Astrocyte of the cerebellum (primary cell): ENCODE data around the gene TRAF1.

Experiments
- DNase-seq: peaks from one replicate; pipeline ENCODE4 v3.0.0-alpha.2; 2011; ENCODE audit warnings: low read depth
- H3K4me3 ChIP-seq: 2 replicates; pipeline ENCODE4 v1.5.1; 2011; ENCODE audit warnings: mild to moderate bottlenecking, low read depth, low read length, moderate library complexity
- CTCF ChIP-seq: IDR thresholded peaks from 2 replicates; pipeline ENCODE4 v1.5.1; 2012; ENCODE audit warnings: low read length, low read depth, moderate library complexity, mild to moderate bottlenecking; ENCODE audit errors: missing control alignments
- in situ Hi-C: cut with HindIII; loops from 2 replicates; pipeline ENCODE4 v1.10.0; 2017; ENCODE audit warnings: low sequenced_read_pairs

Gene TRAF1

GRCh38 chr9:120870206-120870605, 56.4 kb downstream of the TRAF1 start:
- no peak overlapping the region for H3K4me3 ChIP-seq
- in situ Hi-C loops: no loop called here
- DNase-seq: no peak
- no peak for TF ChIP-seq CTCF

GRCh38 chr9:120869726-120870125, 56.9 kb downstream of the TRAF1 start:
- no peak for DNase-seq
- no peak overlapping the region for H3K4me3 ChIP-seq
- in situ Hi-C loops: no loop called here
- TF ChIP-seq CTCF: no peak

- in situ Hi-C loops: no loop called here
Measured at GRCh38 chr9:120869360-120869687, 57.3 kb downstream of the TRAF1 start.

GRCh38 chr9:120868676-120869359, 57.8 kb downstream of the TRAF1 start:
- H3K4me3 ChIP-seq: peak overlapping the region; percentile 47
- TF ChIP-seq CTCF: peak; percentile 56
- in situ Hi-C loops: no loop called here
- peak; percentile 57 for DNase-seq

More at GRCh38 chr9:120869360-120869687, 57.3 kb downstream of the TRAF1 start:
- TF ChIP-seq CTCF: no peak
- DNase-seq: no peak
- H3K4me3 ChIP-seq: peak overlapping the region; percentile 47

GRCh38 chr9:120868339-120868675, 58.3 kb downstream of the TRAF1 start:
- H3K4me3 ChIP-seq: peak overlapping the region; percentile 35
- in situ Hi-C loops: no loop called here
- DNase-seq: peak; percentile 8
- TF ChIP-seq CTCF: no peak

GRCh38 chr9:120867676-120868338, 58.8 kb downstream of the TRAF1 start:
- H3K4me3 ChIP-seq: no peak overlapping the region
- in situ Hi-C loops: no loop called here
- no peak for TF ChIP-seq CTCF
- DNase-seq: no peak

- in situ Hi-C loops: no loop called here
- no peak for DNase-seq
- no peak overlapping the region for H3K4me3 ChIP-seq
- TF ChIP-seq CTCF: no peak
Measured at GRCh38 chr9:120866651-120867050, 59.9 kb downstream of the TRAF1 start.
